Lower leg skin (tissue), 4 donors: ENCODE data around the gene UTS2. TPM values are rescaled to one million over a fixed set of nuclear protein-coding genes. Genes with fewer than 3 reads are reported as not detected.

Experiments
- DNase-seq, 2 donors: peaks; one replicate each; pipeline ENCODE4 v3.0.0-alpha.2; 2019; ENCODE audit warnings: low spot score in 2 of 2
- H3K4me3 ChIP-seq: fragments of 200-600 bp; sonication (generic); 2 replicates; pipeline ENCODE4 v1.5.1; 2017; ENCODE audit warnings: mild to moderate bottlenecking, low read depth; ENCODE audit not compliant: poor library complexity, severe bottlenecking
- CTCF ChIP-seq, 3 donors: fragments of 450-650 bp; IDR thresholded peaks; one replicate each; pipeline ENCODE4 v1.5.1; 2016; ENCODE audit warnings: antibody characterized with exemption in 3 of 3, mild to moderate bottlenecking in 3 of 3, moderate library complexity in 2 of 3
- POLR2A ChIP-seq, 2 donors: fragments of 450-650 bp; IDR thresholded peaks; one replicate each; pipeline ENCODE4 v1.6.1; 2016 to 2017; ENCODE audit warnings: antibody characterized with exemption in 2 of 2, mild to moderate bottlenecking in 1 of 2, moderate library complexity in 1 of 2
- WGBS, 2 donors: methylation state at CpG; one replicate each; pipeline ENCODE4 v1.1.5; 2018; 5-methylcytosine and 5-hydroxymethylcytosine counted together
- intact Hi-C: fragments of 100-400 bp; cut with DNase I; formaldehyde crosslinking; loops from one replicate; pipeline ENCODE4 v1.15.0; 2023; ENCODE audit warnings: low total_unique reads
- total RNA-seq, 4 donors: library from RNA; depleted of rRNA; stranded (reverse); fragments of >200 nt; gene quantifications; one replicate each; pipeline ENCODE4 v1.1.0, GENCODE V29; 2016

UTS2 gene
- total RNA-seq, 4 donors from 2014 or later, result 0.53 TPM; not detected in 3

GRCh38 chr1:7884757-7885156 is 31.9 kb upstream of the UTS2 start:
- 35 to 97% methylated on average over 1 of the region's 1 CpG for WGBS, 2 donors
- DNase-seq, result peak in 1 of 2 donors; percentile 20
- TF ChIP-seq POLR2A (IDR thresholded peaks at IDR 0.05), result no peak
- no peak for TF ChIP-seq CTCF (IDR thresholded peaks at IDR 0.05)
- no peak overlapping the region for H3K4me3 ChIP-seq
- intact Hi-C loops, result no loop called here

- 77 to 95% methylated on average over 3 of the region's 3 CpGs for WGBS, 2 donors
- intact Hi-C loops, result no loop called here
- no peak for DNase-seq
- no peak overlapping the region for H3K4me3 ChIP-seq
- TF ChIP-seq POLR2A (IDR thresholded peaks at IDR 0.05) (no peak), CTCF (IDR thresholded peaks at IDR 0.05) (no peak)
Observed at GRCh38 chr1:7879228-7879627, 26.4 kb upstream of the UTS2 start.

- no peak for TF ChIP-seq CTCF (IDR thresholded peaks at IDR 0.05)
- no peak for TF ChIP-seq POLR2A (IDR thresholded peaks at IDR 0.05)
- intact Hi-C loops, result no loop called here
- 55 to 63% methylated on average over 1 of the region's 1 CpG for WGBS, 2 donors
Observed at GRCh38 chr1:7878027-7878426, 25.2 kb upstream of the UTS2 start.

GRCh38 chr1:7873801-7874795 is 21.2 kb upstream of the UTS2 start:
- 80 to 84% methylated on average over 9 to 11 of the region's 11 CpGs for WGBS, 2 donors
- intact Hi-C loops, result no loop called here
- no peak overlapping the region for H3K4me3 ChIP-seq
- DNase-seq, result peak in 1 of 2 donors; percentile 79
- TF ChIP-seq POLR2A (IDR thresholded peaks at IDR 0.05) (no peak), CTCF (IDR thresholded peaks at IDR 0.05) (no peak)

More at GRCh38 chr1:7878027-7878426, 25.2 kb upstream of the UTS2 start:
- H3K4me3 ChIP-seq, result no peak overlapping the region
- no peak for DNase-seq

- intact Hi-C loops, result no loop called here
- peak in 1 of 2 donors; percentile 65 for DNase-seq
- no peak overlapping the region for H3K4me3 ChIP-seq
- TF ChIP-seq CTCF (IDR thresholded peaks at IDR 0.05) (no peak), POLR2A (IDR thresholded peaks at IDR 0.05) (no peak)
- WGBS, 2 donors, result 81 to 83% methylated on average over 6 of the region's 6 CpGs
Observed at GRCh38 chr1:7871136-7871535, 18.3 kb upstream of the UTS2 start.
